Measurements from ENCODE around the gene HSPA12A.

Gene HSPA12A

DNA sequence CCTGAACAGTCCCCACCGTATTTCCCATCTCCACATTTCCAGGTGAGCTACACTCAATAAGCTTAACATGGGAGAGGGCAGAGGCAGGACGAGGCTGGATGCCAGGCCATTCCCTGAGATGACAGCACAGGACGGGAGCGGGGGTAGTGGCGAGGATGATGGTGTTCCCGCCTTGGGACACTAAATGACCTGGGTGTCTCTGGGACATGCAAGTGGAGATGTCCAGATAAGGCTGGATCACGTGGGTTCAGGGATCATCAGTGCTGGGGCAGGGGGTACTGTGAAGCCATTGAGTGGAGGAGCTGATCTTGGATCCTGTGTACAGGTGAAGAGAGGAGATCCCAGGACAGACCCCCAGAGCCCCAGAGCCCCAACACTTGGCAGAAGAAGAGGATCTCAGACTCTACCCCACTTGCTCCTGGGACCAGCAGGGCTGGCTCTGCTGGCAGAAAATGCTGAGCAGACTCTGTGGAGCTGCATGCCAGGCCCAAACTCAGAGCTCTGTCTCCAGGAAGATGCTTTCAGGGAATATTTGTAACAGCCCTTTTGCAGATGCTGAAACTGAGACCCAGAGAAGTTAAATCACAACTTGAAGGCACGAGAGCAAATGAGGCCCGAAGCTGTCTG is 29.7 kb upstream of the HSPA12A start:
- TF ChIP-seq, protein P1, sequence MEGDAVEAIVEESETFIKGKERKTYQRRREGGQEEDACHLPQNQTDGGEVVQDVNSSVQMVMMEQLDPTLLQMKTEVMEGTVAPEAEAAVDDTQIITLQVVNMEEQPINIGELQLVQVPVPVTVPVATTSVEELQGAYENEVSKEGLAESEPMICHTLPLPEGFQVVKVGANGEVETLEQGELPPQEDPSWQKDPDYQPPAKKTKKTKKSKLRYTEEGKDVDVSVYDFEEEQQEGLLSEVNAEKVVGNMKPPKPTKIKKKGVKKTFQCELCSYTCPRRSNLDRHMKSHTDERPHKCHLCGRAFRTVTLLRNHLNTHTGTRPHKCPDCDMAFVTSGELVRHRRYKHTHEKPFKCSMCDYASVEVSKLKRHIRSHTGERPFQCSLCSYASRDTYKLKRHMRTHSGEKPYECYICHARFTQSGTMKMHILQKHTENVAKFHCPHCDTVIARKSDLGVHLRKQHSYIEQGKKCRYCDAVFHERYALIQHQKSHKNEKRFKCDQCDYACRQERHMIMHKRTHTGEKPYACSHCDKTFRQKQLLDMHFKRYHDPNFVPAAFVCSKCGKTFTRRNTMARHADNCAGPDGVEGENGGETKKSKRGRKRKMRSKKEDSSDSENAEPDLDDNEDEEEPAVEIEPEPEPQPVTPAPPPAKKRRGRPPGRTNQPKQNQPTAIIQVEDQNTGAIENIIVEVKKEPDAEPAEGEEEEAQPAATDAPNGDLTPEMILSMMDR (IDR thresholded peaks at IDR 0.05), result no peak
- no peak overlapping the region for H3K4me3 Mint-ChIP-seq
- peaks cover 36% of the 10 kb centered on the region for H3K27me3 Mint-ChIP-seq (ENCODE audit: low read depth, poor library complexity)
- no peak for DNase-seq
- no peaks in the 10 kb centered on the region for H3K9me3 Mint-ChIP-seq
- H3K4me1 Mint-ChIP-seq, result peaks cover 36% of the 10 kb centered on the region
- H3K27ac Mint-ChIP-seq, result no peak overlapping the region
- no peaks in the 10 kb centered on the region for H3K36me3 Mint-ChIP-seq (ENCODE audit: low read depth)

DNA sequence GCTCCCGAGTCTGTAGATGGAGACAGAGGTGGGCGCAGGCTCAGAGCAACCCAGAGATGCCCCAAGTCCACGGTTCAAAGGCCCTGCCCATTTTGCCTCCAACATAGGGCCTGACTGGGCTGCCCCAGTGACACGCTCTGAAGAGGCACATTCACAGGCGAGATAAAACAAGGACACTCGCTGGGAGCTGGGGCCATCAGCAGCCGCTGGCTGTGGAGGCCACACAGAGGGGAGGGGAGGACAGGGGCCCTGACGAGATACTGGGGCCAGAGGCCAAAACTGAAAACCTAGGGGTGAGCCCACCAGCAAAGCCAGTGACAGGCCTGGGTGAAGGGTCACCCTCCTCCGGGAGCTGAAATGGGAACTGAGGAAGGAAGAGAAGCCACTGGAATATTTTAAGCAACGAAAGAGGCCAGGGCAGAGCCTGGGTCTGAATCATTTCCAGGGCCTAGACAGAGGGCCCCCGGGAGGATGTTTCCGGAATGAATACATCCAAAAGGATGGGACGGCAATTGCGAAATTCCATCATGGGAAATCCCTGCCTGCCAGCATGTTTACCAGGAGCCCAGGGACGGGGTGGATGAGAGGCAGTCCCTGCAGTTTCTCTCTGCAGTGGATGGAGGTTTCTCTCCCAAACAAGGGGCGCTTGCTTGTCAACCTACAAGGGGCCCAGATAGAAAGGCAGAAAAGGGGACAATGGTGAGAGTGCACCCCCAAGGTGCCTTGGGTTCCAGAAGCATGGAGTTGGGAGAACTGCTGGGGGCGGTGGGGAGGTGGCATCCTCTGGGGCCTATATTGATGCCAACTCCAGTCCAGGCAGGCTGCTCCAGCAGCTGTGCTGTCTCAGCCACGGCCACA is 29.0 kb upstream of the HSPA12A start:
- Mint-ChIP-seq H3K9me3 (peaks cover 5% of the 10 kb centered on the region), H3K27me3 (ENCODE audit: low read depth, poor library complexity) (peaks cover 35% of the 10 kb centered on the region), H3K27ac (no peak overlapping the region), H3K4me1 (peaks cover 37% of the 10 kb centered on the region), H3K4me3 (no peak overlapping the region), H3K36me3 (ENCODE audit: low read depth) (no peaks in the 10 kb centered on the region)
- DNase-seq, result no peak
- TF ChIP-seq, protein P1 (IDR thresholded peaks at IDR 0.05), result no peak

DNA sequence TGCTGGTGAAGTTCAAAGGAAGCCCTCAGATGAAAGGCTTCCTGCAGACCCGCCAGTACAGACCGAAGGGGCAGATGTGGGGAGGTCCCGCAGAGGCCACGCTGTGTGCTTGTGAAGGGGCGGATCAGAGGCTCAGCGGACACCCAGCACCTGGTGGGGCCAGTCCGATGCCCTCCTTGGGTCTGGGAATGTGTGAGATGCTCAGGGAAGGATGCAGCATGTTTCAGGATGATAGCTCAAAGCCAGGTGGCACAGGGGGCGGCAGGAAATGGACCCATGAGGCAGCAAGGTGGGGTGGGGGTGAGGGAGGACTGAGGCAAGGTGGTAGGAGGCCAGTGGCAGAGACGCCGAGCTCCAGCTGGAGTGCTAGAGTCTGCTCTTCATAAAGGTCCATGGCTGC is 27.9 kb upstream of the HSPA12A start:
- TF ChIP-seq, protein P1 (IDR thresholded peaks at IDR 0.05), result no peak
- H3K9me3 Mint-ChIP-seq, result peaks cover 13% of the 10 kb centered on the region
- H3K4me1 Mint-ChIP-seq, result peaks cover 37% of the 10 kb centered on the region
- no peak for DNase-seq
- H3K27ac Mint-ChIP-seq, result no peak overlapping the region
- H3K36me3 Mint-ChIP-seq (ENCODE audit: low read depth), result peaks cover 5% of the 10 kb centered on the region
- peaks cover 26% of the 10 kb centered on the region for H3K27me3 Mint-ChIP-seq (ENCODE audit: low read depth, poor library complexity)
- H3K4me3 Mint-ChIP-seq, result no peak overlapping the region

DNA sequence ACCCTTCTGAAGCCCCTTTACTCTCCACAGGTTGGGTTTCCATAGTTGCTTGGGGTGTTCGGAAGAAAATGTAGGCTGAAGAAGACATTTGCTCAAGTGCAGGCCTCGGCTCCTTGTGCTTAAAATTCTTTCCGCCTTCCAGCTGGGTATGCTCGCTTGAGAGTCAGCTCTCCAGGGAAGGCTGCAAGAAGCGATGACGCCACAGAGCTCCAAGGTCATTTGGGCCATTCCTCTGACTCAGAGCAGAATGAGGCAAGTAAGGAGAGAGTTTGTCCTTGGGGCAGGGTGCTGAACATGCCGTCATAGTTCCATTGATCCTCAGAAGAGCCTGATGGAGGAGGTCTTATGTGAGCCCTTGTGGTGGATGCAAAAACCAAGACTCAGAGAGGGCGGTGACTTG is 27.4 kb upstream of the HSPA12A start:
- H3K9me3 Mint-ChIP-seq, result peaks cover 18% of the 10 kb centered on the region
- H3K27ac Mint-ChIP-seq, result no peak overlapping the region
- peaks cover 5% of the 10 kb centered on the region for H3K36me3 Mint-ChIP-seq (ENCODE audit: low read depth)
- TF ChIP-seq, protein P1 (IDR thresholded peaks at IDR 0.05), result no peak
- peaks cover 37% of the 10 kb centered on the region for H3K4me1 Mint-ChIP-seq
- peaks cover 22% of the 10 kb centered on the region for H3K27me3 Mint-ChIP-seq (ENCODE audit: low read depth, poor library complexity)
- DNase-seq, result no peak
- H3K4me3 Mint-ChIP-seq, result no peak overlapping the region

DNA sequence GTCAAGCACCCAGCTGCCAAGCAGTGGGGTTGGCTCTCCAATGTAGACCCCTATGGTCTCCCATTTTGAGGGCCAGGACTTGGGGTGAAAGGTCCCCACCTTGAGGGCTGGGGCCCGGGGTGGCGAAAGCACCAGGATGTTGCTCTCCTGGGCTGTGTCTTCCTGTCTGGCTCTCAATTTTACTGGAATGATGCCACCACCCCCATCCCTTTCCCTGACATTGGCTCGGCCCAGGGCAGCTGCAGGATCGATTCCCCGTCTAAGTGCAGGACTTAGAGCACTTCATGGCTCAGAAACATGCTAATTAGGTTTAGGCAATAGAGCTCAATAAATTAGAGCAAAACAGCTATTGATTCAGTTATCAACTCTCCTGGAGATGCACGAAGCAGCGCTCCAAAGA is 27.0 kb upstream of the HSPA12A start:
- H3K4me3 Mint-ChIP-seq, result no peak overlapping the region
- no peak for DNase-seq
- peaks cover 37% of the 10 kb centered on the region for H3K4me1 Mint-ChIP-seq
- TF ChIP-seq, protein P1 (IDR thresholded peaks at IDR 0.05), result no peak
- H3K27me3 Mint-ChIP-seq (ENCODE audit: low read depth, poor library complexity), result peaks cover 18% of the 10 kb centered on the region
- peaks cover 22% of the 10 kb centered on the region for H3K9me3 Mint-ChIP-seq
- H3K36me3 Mint-ChIP-seq (ENCODE audit: low read depth), result peaks cover 5% of the 10 kb centered on the region
- no peak overlapping the region for H3K27ac Mint-ChIP-seq

Data from nephron progenitor cell (in vitro differentiated cells).